Activated CD4-positive, CD25-positive, alpha-beta regulatory T cell treated with anti-CD3 and anti-CD28 coated beads, Interleukin-2, amount 50 U/mL, for 16 hours (primary cell): Measurements from ENCODE around the gene ELAVL3.
"Not testable (repeated sequence)": the region's sequence is repeated elsewhere in the genome, so short reads cannot be mapped to it uniquely, and the experiment has no call there.

Source experiments
- DNase-seq: peaks from one replicate; pipeline ENCODE4 v3.0.0-alpha.2; 2020; ENCODE audit warnings: low read depth, low spot score

The ELAVL3 gene

GRCh38 chr19:11458912-11459311 is 21.9 kb downstream of the ELAVL3 start:
- not testable (repeated sequence) for DNase-seq

GRCh38 chr19:11458236-11458900 is 22.5 kb downstream of the ELAVL3 start:
- DNase-seq: no peak

GRCh38 chr19:11457831-11458230 is 23.0 kb downstream of the ELAVL3 start:
- DNase-seq: no peak

GRCh38 chr19:11457115-11457514 is 23.7 kb downstream of the ELAVL3 start:
- DNase-seq: no peak

- DNase-seq: no peak
These were observed 24.2 kb downstream of the ELAVL3 start for GRCh38 chr19:11456659-11457058.

DNA sequence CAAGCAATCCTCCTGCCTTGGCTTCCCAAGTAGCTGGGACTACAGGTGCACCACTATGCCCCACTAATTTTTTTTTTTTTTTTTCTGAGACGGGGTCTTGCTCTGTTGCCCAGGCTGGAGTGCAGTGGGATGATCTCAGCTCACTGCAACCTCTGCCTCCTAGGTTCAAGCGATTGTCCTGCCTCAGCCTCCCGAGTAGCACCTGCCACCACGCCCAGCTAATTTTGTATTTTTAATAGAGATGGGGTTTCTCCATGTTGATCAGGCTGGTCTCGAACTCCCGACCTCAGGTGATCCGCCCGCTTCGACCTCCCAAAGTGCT is 25.7 kb downstream of the ELAVL3 start:
- not testable (repeated sequence) for DNase-seq

- no peak for DNase-seq
These were observed 27.1 kb downstream of the ELAVL3 start for GRCh38 chr19:11453468-11454341.

- DNase-seq: no peak
These were observed 28.1 kb downstream of the ELAVL3 start for GRCh38 chr19:11452620-11453310.

DNA sequence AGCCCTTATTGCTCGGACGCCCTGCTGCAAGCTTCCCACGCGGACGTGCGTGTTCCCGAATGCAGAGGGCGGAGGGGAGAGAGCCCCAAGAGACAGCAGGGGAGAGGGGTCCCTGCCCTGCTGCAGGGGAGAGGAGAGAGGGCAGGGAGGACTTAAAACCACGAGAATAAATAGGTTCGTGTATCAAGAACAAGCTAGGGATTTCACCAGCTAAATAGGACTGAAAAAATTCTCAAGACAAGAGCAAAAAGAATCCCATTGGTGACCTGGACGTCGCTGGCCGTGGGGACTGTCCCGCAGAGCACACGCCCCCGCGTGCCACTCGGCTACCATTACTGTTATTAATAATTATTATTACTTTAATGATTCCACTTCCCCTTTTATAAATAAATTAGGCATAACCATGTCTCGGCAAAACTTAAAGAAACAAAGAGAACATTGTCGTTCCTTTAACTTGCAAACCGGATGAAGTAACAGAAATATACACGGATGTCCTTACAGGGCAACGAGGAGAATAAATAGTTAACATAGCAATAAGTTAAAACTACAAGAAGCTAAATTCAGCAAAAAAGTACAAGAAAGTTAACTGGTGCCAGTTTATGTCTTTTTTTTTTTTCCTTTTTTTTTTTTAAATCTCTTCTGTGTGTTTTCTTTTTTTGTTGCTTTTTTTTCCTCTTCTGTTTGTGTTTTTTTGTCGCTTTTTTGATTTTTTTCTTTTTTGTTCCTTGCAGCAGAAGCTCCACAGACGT is 28.8 kb downstream of the ELAVL3 start:
- no peak for DNase-seq

- DNase-seq: no peak
These were observed 29.4 kb downstream of the ELAVL3 start for GRCh38 chr19:11451327-11451870.

DNA sequence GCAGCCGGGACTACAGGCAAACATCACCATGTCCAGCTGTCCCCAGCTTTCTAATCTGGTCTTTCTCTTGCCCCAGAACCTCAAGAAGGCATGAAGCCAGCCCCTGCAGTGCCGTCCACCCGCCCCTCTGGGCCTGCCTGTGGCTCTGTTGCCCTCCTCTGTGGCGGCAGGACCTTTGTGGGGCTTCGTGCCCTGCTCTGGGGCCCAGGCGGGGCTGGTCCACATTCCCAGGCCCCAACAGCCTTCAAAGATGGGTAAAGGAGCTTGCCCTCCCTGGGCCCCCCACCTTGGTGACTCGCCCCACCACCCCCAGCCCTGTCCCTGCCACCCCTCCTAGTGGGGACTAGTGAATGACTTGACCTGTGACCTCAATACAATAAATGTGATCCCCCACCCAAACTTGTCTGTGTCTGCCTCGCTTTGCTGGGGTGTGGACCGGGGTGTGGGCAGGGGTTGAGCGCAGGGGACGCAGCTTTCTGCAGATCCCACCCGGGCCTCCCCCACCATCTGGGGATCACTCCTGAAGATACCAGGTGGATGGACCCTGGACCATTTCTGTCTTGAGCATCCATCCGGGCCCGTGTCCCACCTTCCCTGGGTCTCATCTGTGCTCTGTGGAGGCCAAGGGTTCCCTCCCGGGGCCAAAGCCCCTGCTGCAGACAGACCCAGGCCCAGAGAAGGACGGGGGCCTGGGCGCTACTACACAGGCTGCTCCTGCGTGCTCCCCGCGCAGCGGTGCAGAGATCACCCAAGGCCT is 30.1 kb downstream of the ELAVL3 start:
- no peak for DNase-seq

GRCh38 chr19:11448923-11449554 is 31.8 kb downstream of the ELAVL3 start:
- no peak for DNase-seq

DNA sequence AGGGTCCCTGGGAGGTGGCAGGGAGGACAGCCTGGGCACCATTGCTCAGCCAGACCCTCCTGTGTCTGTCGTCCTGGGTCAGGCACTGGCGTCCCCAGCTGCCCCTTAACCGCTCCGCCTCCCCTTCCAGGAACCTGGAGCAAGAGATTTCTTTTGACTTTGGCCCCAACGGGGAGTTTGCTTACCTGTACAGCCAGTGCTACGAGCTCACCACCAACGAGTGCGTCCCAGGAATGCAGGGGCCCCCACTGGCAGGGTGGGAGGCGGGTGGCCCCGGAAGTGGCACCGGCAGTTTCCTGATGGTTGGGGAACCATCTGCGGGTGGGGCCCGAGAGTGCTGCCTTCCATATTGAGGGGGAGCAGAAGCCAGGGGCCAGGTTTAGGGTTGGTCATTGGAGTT is 32.4 kb downstream of the ELAVL3 start:
- no peak for DNase-seq

- DNase-seq: no peak
These were observed 33.2 kb downstream of the ELAVL3 start for GRCh38 chr19:11447347-11448262.

- no peak for DNase-seq
These were observed 34.1 kb downstream of the ELAVL3 start for GRCh38 chr19:11446652-11447301.

DNA sequence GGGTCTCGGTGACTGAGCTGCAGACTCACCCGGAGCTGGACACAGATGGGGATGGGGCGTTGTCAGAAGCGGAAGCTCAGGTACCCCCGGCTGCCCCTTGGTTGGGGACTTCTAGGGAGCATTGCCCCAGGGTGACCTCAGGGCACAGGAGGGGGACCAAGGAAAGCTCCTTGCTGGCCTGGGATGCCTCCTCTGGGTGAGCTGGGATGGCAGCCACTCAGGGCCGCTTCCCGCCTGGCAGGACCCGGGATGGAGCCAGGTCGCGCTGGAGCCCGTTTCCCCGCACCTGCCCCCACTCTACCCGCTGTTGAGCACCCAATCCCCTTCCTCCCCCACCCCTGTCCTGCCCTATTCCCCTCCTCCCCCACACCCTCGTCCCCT is 34.6 kb downstream of the ELAVL3 start:
- no peak for DNase-seq

DNA sequence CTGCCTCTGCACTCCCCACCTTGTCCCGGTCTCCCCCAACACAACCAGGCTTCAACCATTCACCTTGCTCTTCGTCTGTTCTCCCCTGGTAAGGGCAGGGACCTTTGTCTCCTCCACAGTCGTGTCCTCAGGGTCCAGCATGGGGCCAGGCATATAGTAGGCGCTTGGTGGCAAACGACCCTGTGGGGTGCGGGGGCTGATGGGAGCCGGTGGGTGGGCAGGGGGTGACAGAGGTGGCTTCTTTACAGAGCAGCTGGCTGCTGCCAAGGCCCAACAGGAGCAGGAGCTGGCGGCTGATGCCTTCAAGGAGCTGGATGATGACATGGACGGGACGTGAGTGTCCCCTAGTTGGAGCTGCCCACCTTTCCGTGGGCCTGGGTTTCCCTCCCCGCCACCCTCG is 35.7 kb downstream of the ELAVL3 start:
- no peak for DNase-seq

DNA sequence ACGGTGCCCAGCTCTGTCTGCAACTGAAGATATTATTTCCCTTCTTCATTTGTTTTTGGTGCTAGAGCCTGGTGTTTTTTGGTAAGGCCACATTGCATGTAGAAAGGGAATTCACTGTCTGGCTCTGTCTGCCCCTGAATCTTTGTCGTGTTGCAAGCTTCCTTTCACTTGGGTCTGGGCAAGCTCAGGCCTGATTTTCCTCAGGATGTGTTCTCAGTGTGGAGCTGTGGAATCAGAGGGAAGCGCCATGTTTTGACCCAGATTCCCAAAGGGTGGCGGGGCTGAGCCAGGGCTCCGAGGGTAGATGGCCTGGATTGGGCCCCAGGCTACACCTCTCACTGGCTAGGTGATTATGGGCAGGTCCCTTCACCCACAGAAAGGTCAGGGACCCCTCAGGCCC is 36.8 kb downstream of the ELAVL3 start:
- no peak for DNase-seq

DNA sequence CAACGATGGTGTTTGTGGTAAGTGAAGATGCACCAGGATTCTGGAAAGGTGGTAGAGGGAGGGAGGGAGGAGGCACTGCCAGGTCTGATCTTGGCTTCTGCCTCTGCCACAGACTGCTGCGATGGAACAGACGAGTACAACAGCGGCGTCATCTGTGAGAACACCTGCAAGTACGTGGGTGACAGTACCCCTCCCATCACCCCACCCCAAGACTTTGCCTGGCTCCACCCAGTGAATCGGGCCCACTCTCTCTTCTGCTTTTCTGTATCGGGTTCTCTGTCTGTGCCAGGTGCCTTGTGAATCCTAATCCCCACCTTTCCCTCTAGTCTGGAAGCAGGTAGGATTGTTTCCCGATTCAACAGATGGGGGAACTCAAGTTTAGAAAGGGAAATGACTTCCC is 42.9 kb downstream of the ELAVL3 start:
- DNase-seq: no peak
